Measurements from ENCODE around the gene OBSCN.

Gene OBSCN

GRCh38 chr1:228424685-228425660, 217.1 kb downstream of the OBSCN start:
- DNase-seq (ENCODE audit: low read depth): no peak

- DNase-seq (ENCODE audit: low read depth): no peak
Measured at GRCh38 chr1:228426518-228427175, 218.8 kb downstream of the OBSCN start.

- DNase-seq (ENCODE audit: low read depth): no peak
Measured at GRCh38 chr1:228428412-228428811, 220.6 kb downstream of the OBSCN start.

Data from activated T-helper 9 cell treated with anti-CD3 and anti-CD28 coated beads, Interleukin-2, amount 50 U/mL, for 16 hours (primary cell).